Retinal pigment epithelial cell (primary cell): ENCODE data around the gene NR1I2.

Source experiments
- DNase-seq: peaks from one replicate; pipeline ENCODE4 v3.0.0-alpha.2; 2010; ENCODE audit warnings: low read depth
- H3K4me3 ChIP-seq: 2 replicates; pipeline ENCODE4 v1.5.1; 2011; ENCODE audit warnings: mild to moderate bottlenecking, low read length, control low read depth, moderate library complexity
- TF ChIP-seq, protein P1 (sequence below): conservative IDR thresholded peaks from 2 replicates; pipeline ENCODE4 v1.5.1; 2011; ENCODE audit warnings: low read depth, low read length, control low read depth, inconsistent platforms

NR1I2 gene

DNA sequence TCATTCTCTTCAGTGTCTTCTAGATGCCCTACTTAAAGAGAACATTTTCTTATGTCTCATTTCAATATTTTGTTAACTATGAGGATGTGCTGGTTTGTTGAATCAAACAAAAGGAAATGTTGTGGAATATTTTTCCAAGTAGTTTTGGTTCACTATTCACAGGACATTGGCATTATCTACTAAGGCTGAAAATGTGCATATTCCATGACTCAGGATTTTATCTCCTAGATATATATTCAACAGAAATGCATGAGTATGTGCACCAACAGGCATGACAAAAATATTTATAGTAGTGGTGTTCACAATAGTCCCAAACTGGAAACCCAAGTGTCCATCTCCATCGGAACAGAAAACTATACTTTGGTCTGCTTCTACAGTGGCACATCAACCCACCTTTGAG is 16.7 kb upstream of the NR1I2 start:
- TF ChIP-seq, protein P1, sequence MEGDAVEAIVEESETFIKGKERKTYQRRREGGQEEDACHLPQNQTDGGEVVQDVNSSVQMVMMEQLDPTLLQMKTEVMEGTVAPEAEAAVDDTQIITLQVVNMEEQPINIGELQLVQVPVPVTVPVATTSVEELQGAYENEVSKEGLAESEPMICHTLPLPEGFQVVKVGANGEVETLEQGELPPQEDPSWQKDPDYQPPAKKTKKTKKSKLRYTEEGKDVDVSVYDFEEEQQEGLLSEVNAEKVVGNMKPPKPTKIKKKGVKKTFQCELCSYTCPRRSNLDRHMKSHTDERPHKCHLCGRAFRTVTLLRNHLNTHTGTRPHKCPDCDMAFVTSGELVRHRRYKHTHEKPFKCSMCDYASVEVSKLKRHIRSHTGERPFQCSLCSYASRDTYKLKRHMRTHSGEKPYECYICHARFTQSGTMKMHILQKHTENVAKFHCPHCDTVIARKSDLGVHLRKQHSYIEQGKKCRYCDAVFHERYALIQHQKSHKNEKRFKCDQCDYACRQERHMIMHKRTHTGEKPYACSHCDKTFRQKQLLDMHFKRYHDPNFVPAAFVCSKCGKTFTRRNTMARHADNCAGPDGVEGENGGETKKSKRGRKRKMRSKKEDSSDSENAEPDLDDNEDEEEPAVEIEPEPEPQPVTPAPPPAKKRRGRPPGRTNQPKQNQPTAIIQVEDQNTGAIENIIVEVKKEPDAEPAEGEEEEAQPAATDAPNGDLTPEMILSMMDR = no peak
- no peak for DNase-seq
- no peak overlapping the region for H3K4me3 ChIP-seq

DNA sequence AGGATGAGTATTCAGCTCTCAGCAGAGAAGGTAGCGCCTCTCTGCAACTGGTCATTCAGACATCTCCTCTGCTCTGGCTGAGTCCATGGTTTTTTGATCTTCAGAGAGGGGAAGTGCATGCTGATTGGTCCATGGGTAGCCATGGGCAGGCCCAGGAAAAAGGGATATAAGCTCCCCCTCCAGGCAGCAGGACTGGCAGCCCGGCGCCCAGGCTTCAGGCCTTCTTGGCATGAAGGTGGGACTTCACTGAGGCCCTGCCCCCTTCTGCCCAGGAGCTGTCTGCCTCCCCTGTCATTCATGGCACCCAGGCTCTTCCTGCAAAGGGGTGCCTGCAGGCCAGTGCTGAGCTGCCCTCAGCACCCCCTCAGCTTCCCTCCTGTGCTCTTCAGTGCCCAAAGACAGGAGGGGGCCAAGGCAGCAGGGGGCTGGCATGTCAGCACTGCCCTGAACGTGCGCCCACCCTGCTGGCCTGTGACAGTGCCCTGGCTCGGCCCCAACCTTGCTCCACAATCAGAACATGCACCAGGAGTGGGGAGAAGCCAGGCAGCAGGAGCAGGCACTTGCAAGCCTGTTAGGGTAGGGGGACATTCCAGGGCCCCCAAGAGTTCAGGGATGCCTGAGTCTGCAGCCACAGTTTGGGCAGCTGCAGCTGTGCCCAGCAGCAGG is 13.8 kb upstream of the NR1I2 start:
- H3K4me3 ChIP-seq = no peak overlapping the region
- DNase-seq = no peak
- TF ChIP-seq, protein P1 = no peak

DNA sequence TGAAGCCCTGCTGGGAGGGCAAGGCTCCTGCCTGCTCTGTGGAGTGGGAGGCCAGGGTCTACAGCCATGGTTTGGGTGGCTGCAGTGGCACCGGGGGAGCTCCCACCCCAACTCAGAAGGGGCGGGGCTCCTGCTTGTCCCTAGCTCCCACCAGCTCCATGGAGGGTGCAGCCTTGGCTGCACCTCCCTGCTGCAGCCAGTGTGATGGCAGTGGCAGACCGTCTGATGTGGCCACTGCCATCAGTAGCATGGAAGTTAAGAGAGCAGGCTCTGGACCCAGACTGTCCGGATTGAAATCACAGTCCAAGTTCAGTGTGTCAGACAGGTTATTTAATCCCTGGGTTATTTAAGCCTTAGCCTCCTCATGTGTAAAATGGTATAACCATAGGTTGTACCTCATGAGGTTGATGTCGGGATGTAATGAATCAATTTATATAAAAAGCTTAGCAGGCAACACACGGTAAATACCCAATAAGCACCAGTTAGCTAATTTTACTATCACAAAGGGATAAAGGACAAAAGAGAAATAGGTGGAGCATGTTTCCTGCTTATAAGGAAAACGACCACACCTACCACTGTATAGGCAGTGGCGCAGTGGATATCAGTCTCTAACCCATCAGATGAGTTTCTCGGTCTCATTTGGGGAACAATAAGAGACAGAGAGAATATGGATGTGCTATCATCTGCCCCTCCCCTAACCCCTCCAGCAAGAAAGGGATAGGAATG is 13.1 kb upstream of the NR1I2 start:
- no peak for DNase-seq
- TF ChIP-seq, protein P1 = no peak
- H3K4me3 ChIP-seq = no peak overlapping the region

DNA sequence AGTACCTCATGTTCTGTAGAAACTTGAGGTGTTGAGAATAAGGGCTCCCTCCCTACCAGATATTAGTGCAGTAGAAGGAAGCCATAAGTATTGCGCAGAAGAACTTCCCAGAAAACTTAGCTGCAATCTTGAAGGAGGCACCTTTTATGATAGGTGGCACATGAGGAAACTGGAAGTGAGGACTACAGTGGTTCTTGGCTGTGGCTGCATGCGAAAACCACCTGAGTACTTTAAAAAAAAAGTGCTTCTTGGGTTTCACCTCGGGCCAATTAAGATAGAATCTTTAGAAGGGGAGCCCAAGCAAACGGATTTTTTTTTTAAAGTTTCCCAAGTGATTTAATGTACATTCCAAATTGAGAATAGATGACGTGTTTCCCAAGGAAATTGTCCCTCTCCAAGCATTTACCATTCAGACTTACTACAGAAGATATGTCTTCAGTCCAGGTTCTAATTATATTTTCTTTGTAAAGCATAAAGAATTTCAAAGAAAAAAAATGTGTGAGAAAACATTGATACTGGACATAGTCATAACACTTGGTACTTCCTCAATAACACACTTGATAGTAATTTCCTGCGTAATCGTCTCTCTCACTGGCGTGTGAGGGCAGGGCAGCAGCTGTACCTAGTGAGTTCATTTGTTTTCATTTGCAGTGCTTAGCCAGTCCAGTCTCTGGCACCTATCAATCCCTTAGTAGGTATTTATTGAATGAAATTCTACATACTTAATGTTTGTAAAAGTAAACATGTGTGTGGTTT is 12.3 kb upstream of the NR1I2 start:
- TF ChIP-seq, protein P1 = no peak
- no peak for DNase-seq
- H3K4me3 ChIP-seq = no peak overlapping the region

DNA sequence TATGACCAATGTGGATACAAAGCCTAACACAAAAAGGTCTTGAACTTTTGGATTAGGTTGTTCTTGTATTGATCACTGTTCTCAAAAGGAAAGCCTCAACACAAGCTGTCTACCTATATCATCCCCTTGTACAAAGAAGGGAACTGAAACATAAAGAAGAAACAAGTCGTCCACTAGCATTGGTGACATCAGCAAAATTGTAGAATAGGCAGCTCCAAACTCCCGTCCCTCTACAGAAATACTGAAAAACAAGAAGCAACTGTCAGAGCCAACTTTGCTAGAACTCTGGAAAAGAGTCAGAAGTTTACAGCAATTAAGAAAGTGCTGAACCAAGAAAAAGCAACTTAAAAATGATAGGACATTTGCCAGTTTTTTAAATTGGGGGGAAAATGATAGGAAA is 7.5 kb upstream of the NR1I2 start:
- H3K4me3 ChIP-seq = no peak overlapping the region
- TF ChIP-seq, protein P1 = no peak

DNA sequence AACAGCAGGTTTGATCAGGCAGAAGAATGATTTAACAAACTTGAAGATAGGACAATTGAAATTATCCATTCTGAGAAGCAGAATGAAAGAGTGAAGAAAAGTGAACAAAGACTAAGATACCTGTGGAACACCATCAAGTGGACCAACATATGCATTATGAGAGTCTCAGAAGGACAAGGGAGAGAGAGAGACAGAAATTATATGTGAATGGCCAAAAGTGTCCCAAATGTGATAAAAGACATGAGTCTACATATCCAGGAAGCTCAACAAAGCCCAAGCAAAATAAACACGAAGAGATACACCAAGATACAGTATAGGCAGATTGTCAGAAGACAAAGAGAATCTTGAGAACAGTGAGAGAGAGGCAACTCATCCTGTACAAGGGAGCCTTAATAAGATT is 5.6 kb upstream of the NR1I2 start:
- TF ChIP-seq, protein P1 = no peak
- H3K4me3 ChIP-seq = no peak overlapping the region
- no peak for DNase-seq

More for the DNA sequence above, 7.5 kb upstream of the NR1I2 start:
- no peak for DNase-seq
